Subcutaneous abdominal adipose tissue (tissue), 5 donors: ENCODE results near the gene INSRR.

ENCODE experiments used
- H3K27ac ChIP-seq: one replicate; pipeline ENCODE4 v1.7.0; 2013; ENCODE audit warnings: low read depth, mild to moderate bottlenecking, inconsistent platforms, low read length, moderate library complexity
- H3K27me3 ChIP-seq, 5 donors: one replicate each; pipeline ENCODE4 v1.7.0; 2013; ENCODE audit warnings: low read length in 5 of 5, inconsistent platforms in 1 of 5; ENCODE audit not compliant: control insufficient read depth in 5 of 5, insufficient read depth in 4 of 5
- H3K36me3 ChIP-seq, 5 donors: one replicate each; pipeline ENCODE4 v1.7.0; 2013; ENCODE audit warnings: low read length in 5 of 5; ENCODE audit not compliant: control insufficient read depth in 5 of 5, insufficient read depth in 5 of 5
- H3K4me1 ChIP-seq, 5 donors: one replicate each; pipeline ENCODE4 v1.7.0; 2013; ENCODE audit warnings: low read length in 5 of 5, mild to moderate bottlenecking in 3 of 5, moderate library complexity in 1 of 5; ENCODE audit not compliant: control insufficient read depth in 5 of 5, insufficient read depth in 5 of 5
- H3K4me3 ChIP-seq, 5 donors: one replicate each; pipeline ENCODE4 v1.7.0; 2013; ENCODE audit warnings: low read length in 5 of 5, low read depth in 1 of 5
- H3K9ac ChIP-seq, 5 donors: one replicate each; pipeline ENCODE4 v1.7.0; 2013; ENCODE audit warnings: low read length in 5 of 5, mild to moderate bottlenecking in 4 of 5, moderate library complexity in 3 of 5
- H3K9me3 ChIP-seq, 5 donors: one replicate each; pipeline ENCODE4 v1.7.0; 2013; ENCODE audit warnings: low read length in 5 of 5; ENCODE audit not compliant: control insufficient read depth in 5 of 5
- donor health status: healthy.
- donor health status: healthy.
- donor health status: healthy.
- donor health status: healthy.
- donor health status: healthy.

Gene INSRR

DNA sequence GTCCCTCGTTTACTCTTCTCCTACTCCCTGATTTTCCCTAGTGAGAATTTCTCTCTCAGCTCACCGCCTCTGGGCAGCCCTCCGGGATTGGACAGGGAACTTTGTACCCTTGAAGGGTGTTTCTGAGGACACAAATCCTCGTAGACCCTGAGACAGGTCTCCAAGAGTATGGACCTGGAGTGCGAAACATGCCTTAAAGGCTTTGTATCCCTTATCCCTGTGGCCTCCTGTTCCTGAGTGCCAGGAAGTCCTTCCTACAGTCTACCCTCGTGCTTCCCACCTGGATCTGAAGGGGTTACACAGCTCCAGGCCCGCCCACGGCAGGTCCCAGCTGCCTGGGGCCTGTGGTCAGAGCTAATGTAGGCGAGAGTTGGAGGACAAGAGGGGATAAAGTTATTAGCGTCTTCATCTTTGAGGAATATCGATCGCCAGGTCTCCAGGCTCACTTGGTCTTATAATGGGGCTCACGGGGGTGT lies 27.0 kb upstream of the INSRR start:
- Histone ChIP-seq H3K9ac (no peak overlapping the region), H3K4me3 (no peak overlapping the region), H3K27ac (no peak overlapping the region), H3K9me3 (no peaks in the 10 kb centered on the region), H3K27me3 (peaks cover 10 to 40% (median 24%) of the 10 kb centered on the region in 5 donors), H3K36me3 (no peaks in the 10 kb centered on the region), H3K4me1 (peaks cover 0 to 2% (median 0%) of the 10 kb centered on the region in 5 donors)

DNA sequence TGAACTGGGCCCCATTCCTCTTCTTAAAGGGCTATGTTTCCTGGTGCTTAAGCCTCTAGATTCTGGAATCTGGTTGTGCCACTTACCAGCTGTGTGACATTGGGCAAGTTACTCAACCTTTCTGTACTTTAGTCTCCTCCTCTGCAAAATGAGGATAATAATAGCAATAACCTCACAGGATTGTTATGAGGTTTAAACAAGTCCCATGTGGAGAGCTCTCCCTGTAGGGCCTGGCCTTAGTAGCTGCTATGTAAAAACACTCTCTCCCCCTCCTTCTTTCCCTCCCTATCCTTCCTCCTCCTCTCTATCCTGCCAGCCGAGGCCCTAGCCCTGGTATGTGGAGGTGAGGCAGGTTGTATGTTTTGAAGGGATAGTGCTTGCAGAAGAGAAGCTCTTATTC lies 26.4 kb upstream of the INSRR start:
- no peak overlapping the region for H3K9ac ChIP-seq
- no peaks in the 10 kb centered on the region for H3K36me3 ChIP-seq
- no peak overlapping the region for H3K4me3 ChIP-seq
- peaks cover 10 to 42% (median 28%) of the 10 kb centered on the region in 5 donors for H3K27me3 ChIP-seq
- peaks cover 0 to 2% (median 0%) of the 10 kb centered on the region in 5 donors for H3K4me1 ChIP-seq
- H3K27ac ChIP-seq: no peak overlapping the region
- no peaks in the 10 kb centered on the region for H3K9me3 ChIP-seq

DNA sequence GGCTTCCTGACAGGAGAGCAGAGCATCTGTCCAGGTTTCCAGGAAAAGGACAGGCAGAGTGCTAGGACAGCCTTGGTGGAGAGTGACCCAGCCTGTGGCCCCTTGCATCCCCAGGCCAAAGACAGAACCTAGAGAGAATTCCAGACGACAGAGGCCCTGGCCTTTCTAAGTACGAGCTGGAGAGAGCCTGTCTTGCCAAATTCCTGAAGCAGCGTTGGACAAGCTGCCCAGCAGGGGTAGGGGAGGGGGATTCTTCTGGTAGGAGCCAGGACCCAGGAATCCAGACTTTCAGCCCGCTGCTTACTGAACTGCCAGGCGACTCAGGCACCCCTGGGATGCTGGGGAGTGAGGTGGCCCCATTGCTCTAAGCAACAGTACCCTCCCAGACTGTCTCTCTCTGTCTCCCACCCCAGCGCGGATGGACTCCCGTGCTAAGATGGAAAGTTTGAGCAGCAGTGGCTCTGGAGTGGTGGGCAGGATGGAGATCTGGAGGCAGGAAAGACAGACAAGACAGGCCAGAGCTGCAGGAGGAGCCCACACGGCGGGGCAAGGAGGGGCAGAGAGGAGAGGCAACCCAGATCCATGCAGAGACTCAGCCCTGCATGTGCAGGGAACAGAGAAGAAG lies 25.8 kb upstream of the INSRR start:
- no peak overlapping the region for H3K9ac ChIP-seq
- no peaks in the 10 kb centered on the region for H3K9me3 ChIP-seq
- no peaks in the 10 kb centered on the region for H3K36me3 ChIP-seq
- peaks cover 10 to 43% (median 29%) of the 10 kb centered on the region in 5 donors for H3K27me3 ChIP-seq
- no peak overlapping the region for H3K4me3 ChIP-seq
- H3K4me1 ChIP-seq: no peaks in the 10 kb centered on the region
- no peak overlapping the region for H3K27ac ChIP-seq

DNA sequence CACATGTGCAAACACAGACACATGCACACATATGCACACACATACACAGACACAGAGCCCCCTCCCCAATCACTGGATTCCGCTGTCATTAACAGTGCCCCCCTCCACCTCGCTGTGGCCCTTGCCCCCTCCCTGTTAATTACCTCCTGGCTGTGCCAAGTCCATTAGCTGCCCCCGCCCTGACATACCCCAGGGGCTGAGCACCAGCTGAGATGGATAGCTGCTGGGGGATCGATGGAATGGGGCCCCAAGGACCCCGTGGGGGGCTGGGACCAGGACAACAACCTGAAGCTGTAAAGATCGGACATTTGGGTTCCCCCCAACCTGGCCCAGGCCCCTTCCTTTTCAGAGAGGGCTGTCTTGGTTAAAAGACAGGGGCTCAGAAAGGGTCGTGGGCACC lies 25.0 kb upstream of the INSRR start:
- no peak overlapping the region for H3K9ac ChIP-seq
- no peak overlapping the region for H3K27ac ChIP-seq
- H3K27me3 ChIP-seq: peaks cover 10 to 43% (median 29%) of the 10 kb centered on the region in 5 donors

DNA sequence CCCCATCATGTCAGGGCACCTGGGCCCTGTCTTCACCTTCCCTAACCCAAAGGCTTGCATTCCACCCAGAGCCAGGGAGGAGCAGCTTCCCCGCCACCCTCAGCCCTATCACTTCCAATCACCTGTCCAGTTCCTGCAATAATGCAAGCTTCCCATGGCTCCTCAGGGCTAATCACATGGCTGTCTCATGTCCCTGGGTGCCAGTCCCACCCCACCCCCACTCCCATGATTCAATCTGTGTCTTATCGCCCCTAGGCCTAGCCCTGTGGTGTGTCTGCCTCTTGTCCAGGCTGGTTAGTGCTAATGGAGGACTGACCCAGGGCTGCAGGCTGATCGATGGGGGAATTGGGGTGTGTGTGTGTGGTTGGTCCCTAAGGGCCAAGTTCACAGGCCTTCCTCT lies 23.6 kb upstream of the INSRR start:
- H3K27me3 ChIP-seq: peaks cover 5 to 33% (median 23%) of the 10 kb centered on the region in 5 donors

More for the DNA sequence above, 25.0 kb upstream of the INSRR start:
- Histone ChIP-seq H3K4me3 (no peak overlapping the region), H3K9me3 (no peaks in the 10 kb centered on the region), H3K4me1 (no peaks in the 10 kb centered on the region), H3K36me3 (no peaks in the 10 kb centered on the region)

DNA sequence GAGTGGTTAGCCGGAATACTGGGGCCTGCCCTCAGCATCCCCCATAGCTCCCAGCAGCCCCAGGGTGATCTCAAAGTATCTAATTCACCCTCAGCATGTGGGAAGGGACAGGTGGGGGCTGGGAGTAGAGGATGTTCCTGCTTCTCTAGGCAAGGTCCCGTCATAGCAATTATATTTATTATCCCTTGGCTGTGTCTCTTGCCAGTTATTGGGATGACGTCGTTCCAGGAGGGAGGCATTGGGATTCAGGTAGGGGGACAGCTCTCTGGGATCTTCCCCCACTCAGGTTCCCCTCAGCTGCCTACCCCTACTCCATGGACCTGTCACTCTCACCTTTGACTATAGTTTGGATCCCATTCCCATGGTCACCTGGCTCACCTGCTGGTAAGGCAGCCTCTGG lies 22.7 kb upstream of the INSRR start:
- Histone ChIP-seq H3K9me3 (no peaks in the 10 kb centered on the region), H3K36me3 (no peaks in the 10 kb centered on the region), H3K4me1 (no peaks in the 10 kb centered on the region), H3K4me3 (no peak overlapping the region), H3K27me3 (peaks cover 5 to 33% (median 23%) of the 10 kb centered on the region in 5 donors), H3K27ac (no peak overlapping the region), H3K9ac (no peak overlapping the region)

More for the DNA sequence above, 23.6 kb upstream of the INSRR start:
- H3K4me1 ChIP-seq: no peaks in the 10 kb centered on the region
- no peak overlapping the region for H3K9ac ChIP-seq
- H3K27ac ChIP-seq: no peak overlapping the region
- H3K9me3 ChIP-seq: no peaks in the 10 kb centered on the region
- no peak overlapping the region for H3K4me3 ChIP-seq
- no peaks in the 10 kb centered on the region for H3K36me3 ChIP-seq

DNA sequence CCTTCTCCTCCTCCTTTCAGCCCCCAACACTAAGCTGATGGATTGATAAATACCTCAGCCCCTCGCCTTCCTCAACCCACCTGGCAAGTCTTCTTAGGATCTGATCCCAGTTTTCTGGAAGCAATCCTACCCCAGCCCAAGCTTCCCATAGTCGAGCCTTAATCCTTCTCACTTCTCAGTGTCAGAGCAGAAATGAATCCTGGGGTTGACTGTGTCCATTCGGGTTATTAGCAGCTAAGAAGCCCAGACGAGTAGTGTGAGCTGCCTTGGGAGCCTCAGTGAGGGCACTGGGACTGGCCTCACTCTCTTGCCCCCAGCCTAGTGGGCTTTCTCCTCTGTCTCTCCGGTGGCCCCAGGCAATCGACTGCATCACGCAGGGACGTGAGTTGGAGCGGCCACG lies 22.2 kb upstream of the INSRR start:
- Histone ChIP-seq H3K9me3 (no peaks in the 10 kb centered on the region), H3K27me3 (peaks cover 5 to 34% (median 23%) of the 10 kb centered on the region in 5 donors), H3K4me3 (no peak overlapping the region), H3K27ac (no peak overlapping the region), H3K36me3 (no peaks in the 10 kb centered on the region), H3K9ac (no peak overlapping the region), H3K4me1 (no peaks in the 10 kb centered on the region)

DNA sequence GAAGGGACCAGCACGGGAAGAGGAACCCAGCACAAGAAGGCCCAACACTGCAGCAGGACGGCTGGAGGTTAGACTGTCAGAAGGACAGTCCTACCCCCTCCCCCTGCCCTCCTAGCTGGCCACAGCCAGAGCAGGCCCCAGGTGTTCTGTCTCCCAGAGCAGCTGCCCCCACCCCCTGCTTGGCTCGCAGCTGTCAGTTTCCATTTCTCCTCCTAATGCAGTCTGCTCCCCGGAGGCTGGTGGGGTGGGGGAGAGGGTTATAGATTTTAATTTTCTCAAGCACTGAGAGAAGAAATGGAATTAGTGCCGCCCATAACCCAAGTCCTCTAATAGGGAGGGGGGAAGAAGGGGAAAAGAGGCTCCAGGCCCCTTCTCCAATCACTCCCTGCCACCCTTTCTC lies 21.6 kb upstream of the INSRR start:
- Histone ChIP-seq H3K36me3 (no peaks in the 10 kb centered on the region), H3K4me3 (no peak overlapping the region), H3K4me1 (no peaks in the 10 kb centered on the region), H3K27me3 (peaks cover 7 to 38% (median 29%) of the 10 kb centered on the region in 5 donors), H3K27ac (no peak overlapping the region), H3K9me3 (no peaks in the 10 kb centered on the region), H3K9ac (no peak overlapping the region)

DNA sequence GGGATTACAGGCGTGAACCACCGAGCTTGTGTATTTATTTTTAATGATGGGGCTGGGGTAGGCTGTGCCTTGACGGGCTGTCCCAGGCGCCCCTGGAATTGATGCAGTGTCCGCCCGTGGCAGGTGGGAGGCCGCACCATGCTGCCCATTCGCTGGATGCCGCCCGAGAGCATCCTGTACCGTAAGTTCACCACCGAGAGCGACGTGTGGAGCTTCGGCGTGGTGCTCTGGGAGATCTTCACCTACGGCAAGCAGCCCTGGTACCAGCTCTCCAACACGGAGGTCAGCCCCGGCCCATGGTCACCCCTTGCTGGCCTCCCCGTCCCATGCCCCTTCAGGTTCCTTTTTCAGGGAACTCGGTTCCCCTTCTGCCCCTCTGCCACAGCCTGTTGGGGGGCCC lies 21.0 kb upstream of the INSRR start:
- peaks cover 10 to 42% (median 26%) of the 10 kb centered on the region in 5 donors for H3K27me3 ChIP-seq
- no peak overlapping the region for H3K27ac ChIP-seq
- no peak overlapping the region for H3K4me3 ChIP-seq
- no peaks in the 10 kb centered on the region for H3K4me1 ChIP-seq
- no peaks in the 10 kb centered on the region for H3K36me3 ChIP-seq
- H3K9ac ChIP-seq: no peak overlapping the region
- no peaks in the 10 kb centered on the region for H3K9me3 ChIP-seq

DNA sequence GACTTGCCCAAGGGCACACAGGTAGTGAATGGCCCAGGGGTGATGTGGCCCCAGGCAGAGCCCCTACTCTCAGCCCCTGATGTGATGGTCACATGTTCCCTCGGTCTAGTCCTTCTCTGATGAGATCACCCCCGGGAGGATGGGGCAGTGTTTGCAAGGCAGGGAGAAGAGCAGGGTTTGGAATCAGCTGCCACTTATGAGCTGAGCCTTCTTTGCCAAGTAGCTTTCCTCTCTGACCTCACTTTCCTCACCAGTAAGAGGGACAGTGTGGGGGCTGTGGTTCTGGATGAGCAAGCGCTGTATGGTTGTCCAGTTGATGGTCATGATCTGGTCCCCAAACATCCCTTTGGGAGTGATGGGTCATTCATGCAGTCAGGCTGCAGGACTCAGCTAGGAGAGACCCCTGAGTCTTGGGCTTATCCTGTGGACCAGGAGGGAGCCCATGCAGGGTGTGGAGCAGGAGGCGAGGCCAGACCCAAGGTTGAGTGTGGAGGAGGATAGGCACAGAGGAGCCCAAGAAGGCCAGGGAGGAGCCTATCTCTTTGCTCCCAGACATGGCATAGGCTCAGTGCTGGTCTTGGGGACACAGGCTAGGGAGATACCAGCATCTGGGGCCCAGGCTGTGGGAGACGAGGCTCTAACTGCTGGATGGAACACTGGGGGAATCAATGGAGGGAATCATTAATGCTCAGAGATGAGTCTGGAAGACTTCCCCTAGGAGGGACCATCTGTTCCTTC lies 18.7 kb upstream of the INSRR start:
- Histone ChIP-seq H3K9ac (no peak overlapping the region), H3K27me3 (peaks cover 8 to 32% (median 16%) of the 10 kb centered on the region in 5 donors), H3K9me3 (no peaks in the 10 kb centered on the region), H3K36me3 (no peaks in the 10 kb centered on the region), H3K4me3 (no peak overlapping the region), H3K4me1 (no peaks in the 10 kb centered on the region), H3K27ac (no peak overlapping the region)
